Measurements from ENCODE around the gene PDE5A.
A peak's percentile ranks its signal among the peaks of the same experiment; 100 is the strongest.
"Not testable (repeated sequence)": the region's sequence is repeated elsewhere in the genome, so short reads cannot be mapped to it uniquely, and the experiment has no call there.

The PDE5A gene

DNA sequence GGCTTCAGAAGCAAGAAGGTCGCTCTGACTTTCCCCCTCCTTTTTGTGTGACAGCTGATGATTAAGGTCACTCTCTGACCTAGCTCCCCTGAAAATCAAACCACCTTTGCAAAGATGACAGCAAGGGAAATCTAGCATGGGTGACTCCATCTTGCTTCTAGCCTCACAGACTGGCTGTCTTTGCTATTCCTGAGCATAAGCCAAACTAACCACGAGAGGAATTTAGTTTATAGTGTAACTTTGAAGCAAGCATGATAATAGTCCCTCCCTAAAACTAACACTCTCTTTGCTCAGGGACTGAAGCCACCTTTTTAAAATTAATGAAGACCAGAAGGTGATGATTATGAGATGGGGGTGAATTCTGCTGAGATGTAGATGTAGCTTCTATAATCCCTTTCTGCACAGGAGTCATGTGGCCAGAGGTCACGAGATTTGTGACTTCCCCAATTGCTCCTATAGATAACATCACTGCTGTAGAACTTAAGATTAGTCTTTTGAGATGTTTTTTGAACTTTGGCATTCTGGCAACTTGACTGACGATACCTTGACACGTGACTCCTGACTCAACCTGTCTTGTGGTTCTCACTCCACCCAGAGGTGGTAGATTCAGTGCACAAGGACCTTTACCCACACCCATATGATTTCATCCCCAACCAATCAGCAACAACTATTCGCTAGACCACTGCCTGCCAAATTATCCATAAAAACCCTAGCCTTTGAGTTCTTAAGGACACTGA is 14.9 kb upstream of the PDE5A start:
- DNase-seq = no peak

DNA sequence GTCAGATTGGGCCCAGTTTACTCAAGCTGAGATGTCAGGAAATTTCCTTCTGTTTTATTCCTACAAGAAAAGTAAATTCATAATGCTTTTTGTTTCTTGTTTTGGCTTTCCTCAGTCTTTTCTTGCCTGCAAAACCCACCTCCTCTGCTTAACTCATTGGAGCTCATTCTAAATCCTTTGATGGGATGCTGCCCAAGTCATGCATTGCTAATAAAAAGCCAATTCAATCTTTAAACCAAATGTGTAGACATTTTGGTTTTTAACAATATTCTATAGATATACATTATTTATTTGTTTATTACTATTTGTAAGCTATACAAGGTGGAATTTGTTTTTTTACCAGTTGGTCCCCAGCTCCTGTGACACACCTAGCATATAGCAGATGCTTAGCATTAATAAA is 13.2 kb upstream of the PDE5A start:
- no peak for DNase-seq

DNA sequence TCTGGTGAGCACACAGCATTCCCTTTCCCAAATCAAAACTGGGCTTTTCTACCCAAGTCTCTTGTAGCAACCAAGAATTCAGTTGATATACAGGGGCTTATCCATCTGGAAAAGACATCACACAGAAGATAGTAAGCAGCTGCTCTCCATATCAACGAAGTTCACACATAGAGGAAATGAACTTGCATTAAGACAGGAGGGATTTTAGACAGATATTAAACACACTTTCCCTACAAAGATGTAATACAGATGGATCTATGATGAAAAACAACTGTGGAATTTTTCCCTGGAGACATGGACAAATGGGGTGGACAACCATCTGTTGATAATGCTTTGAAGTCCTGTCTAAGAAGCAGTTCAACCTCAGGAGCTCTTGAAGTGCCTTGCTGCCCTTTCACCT is 9.8 kb upstream of the PDE5A start:
- no peak for DNase-seq

DNA sequence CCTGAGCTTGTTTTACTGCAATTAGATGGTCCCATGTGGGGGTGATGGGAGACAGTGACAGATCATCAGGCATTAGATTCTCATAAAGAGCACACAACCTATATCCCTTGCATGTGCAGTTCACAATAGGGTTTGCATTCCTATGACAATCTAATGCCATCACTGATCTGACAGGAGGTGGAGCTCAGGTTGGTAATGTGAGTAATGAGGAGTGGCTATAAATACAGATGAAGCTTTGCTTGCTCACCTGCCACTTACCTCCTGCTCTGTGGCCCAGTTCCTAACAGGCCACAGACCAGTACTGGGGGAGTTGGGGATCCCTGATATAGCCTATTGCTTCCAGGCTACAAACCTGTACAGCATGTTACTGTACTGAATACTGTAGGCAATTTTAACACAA is 8.2 kb upstream of the PDE5A start:
- DNase-seq = not testable (repeated sequence)

DNA sequence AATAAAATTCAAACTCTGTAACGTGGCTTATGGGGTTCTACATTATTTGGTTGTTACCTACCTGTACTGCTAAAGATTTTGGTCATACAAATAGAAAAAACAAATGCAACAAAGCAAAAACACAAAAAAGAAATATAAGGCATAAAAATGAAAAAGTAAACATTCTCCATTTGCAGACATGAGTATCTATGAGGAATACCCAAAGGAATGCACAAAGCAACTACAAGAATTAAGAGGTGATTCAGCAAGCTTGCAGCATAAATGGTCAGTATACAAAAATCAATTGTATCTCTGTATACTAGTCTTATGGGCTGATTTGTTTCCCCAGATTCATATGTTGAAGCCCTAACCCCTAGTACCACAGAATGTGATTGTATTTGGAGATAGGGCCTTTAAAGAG is 3.6 kb upstream of the PDE5A start:
- DNase-seq = no peak

DNA sequence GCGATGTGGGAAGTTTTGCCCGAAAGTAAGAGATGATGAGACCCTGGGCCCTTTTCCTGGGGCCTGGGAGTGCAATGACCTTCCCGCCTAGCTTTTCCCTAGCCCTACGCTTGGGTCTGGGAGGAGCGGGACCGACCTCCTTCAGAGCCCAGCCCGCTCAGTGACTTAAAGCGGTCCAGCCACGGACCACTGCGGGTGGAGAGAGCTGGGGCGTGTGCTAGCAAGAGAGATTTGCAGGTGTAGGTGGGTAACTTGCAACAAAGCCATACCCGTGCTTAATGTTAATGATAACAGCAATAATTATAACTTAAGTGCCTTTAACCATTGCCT is 503 bp upstream of the PDE5A start:
- no peak for DNase-seq

DNA sequence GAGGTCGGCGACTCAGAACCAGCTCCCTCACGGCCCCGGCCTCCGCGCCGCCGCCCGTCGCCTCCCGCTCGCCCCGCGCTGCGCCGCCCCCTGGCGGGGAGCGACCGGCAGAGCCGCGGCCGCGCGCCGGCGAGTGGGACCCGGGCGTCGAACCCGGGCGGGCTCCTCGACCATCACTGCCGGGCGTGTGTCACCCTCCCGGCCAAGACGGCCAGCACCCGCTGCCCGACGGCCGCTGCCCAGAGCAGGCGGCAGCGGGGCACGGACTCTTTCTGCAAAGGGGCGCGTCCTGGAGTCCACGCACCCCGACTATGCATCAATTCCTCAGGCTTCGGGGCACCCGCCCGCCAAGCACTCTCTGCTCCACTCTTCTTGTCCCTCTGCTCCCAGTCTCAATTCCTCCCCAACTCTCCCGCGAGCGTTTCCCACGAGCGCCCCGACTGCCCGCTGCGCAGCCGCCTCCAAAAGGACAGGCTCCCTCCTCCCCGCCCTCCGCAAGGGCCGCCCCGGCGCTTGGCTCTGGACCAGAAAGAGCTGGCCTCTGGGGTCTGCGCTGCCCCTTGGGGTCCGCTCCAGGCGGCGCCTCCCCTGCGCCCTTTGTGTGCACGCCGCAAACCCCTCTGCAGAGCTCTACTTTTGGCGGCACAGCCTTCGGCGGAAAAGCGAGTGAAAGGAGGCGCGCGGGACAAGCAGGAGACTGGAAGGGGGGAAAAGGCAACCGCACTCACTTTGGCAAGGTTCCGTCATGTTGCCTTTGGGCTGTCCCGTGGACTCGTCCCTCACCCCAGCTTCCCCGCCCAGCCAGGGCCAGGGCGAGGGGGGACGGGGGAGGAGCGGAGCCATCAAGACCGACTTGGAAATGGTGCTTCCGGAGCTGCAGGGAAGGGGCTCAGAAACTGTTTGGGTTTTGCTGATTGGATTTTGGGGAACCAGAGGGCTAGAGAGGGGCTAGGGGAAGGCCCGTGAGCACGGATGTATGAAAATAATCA is 1.0 kb downstream of the PDE5A start:
- DNase-seq = peak; percentile 88

DNA sequence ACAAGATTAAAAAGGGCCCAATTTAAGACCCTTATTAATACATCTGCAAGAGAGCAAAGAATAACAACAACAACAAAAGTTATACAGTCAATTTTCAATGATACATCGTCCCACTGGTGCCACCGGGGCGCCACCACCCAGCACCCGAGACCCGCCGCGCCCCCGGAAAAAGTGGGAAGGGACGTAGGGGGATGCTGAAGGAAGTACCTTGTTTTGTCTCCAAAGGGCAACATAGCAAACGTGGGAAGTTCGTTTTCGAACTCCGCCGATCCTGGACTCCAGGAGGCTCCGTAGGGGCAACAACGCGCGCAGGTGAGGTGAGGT is 1.7 kb downstream of the PDE5A start:
- no peak for DNase-seq

DNA sequence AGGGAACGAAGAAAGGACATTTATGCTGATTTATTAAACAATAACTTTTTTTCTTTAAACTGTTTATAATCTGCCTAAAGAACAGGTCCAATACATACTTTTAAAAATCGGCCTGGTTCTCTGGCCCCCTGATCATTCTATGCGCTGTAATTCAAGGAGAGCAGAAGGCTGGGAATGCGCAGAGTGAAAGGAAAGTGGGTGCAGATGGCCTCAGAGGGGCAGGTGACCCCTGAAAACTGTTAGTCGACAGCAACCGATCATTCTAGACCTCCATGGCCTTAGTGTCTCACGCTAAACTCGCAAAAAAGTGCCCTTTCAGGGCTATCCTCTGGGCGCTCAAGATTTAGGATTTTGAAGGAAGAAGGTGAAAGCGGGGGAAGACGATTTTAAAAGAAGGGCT is 2.2 kb downstream of the PDE5A start:
- DNase-seq = no peak

DNA sequence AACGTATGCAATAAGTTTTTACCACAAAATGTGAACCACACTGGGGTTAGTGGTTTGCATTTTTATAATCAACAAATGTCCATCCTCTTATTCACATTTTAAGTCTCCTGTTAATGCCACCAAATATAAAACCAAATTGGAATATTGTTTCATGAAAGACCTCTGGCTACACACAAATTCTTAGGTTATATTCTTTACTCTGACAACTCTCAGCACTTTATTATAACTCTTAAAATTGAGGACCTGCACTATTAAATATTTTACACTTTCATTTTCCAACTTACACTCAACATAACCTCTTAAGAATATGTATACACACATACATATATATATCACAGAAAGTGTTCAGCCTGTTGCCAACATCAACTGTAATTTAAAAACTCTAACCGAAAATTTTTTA is 2.8 kb downstream of the PDE5A start:
- no peak for DNase-seq

DNA sequence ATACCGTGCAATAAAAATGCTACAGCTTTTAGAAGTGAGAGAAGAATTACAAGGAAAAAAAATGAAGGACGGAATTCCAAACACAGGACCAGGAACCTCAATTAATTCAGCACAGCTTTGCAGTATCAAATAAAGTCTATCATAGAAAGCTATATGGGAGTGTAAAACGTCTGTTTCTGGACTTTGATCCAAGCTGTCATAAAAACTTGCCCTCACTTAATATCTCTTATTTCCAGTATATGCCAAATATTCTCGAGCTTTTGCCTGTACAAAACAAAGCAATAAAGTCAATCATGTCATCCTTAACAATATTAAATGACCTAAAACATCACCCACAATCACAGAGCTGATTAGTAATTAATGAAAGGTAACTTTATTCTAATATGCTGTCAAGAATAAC is 4.2 kb downstream of the PDE5A start:
- no peak for DNase-seq

DNA sequence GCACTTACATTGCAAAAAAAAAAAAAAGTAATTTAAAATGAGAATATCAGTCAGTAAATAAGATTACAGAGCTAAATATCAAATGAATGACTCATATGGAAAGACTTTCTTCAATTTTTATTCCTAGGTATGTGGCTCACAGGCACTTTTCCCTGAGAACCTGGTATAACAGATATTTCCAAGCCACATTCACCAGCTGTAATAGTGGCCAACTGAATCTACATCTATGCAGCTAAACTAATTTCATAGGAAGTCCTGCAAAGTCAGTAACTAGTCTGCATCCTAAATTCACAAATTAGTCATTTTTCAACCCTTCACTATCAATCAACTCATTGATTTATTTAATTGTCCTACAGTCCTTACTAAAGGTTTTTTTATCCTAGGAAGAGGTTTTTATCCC is 5.6 kb downstream of the PDE5A start:
- no peak for DNase-seq

DNA sequence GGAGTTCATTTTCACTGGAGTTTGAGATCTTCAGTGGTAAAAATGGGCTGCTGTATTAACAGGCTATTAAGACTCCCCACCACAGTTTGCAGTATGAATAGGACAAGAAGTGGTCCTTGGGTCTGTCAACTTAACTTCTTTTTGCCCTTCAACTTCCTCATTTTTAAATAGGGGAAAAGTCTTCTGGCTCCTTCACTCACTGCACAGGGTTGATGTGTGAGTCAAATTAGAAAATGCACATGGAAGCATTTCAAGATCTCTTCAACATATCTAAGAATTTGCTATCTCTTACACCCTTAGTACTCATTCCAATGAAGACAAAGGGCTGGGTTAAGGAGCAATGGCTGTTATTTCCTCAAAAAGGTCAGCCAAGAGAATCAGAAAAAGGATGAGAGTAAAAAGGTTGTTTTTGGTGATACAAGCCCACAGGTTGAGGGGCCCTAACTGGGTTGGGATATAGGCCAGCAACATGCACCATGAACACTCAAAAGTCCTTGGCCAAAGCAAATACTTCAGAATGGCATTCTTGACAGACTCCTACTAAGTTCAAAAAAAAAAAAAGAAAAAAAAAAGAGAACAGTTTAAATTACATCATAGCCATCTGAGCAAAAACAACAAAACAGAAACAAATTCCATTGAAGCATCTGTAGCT is 13.4 kb downstream of the PDE5A start:
- DNase-seq = no peak

DNA sequence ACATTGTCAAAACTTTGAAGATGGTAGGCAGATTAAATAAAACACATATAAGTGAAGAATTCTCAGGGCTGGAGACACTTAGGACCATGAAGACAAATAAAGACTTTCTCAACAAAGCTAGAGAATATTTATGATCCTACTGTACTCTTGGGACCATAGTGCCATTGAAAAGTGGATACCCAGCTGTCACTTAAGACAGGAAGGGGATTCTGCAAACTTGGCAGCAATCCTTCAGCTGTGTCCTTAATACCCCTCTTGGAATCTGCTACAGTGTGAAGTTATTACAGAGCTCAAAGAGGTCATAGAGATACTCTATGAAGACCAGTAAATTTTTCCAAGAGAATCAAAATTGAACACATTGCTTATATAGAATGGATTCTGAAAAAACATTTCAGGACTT is 24.3 kb downstream of the PDE5A start:
- peak; percentile 24 for DNase-seq

DNA sequence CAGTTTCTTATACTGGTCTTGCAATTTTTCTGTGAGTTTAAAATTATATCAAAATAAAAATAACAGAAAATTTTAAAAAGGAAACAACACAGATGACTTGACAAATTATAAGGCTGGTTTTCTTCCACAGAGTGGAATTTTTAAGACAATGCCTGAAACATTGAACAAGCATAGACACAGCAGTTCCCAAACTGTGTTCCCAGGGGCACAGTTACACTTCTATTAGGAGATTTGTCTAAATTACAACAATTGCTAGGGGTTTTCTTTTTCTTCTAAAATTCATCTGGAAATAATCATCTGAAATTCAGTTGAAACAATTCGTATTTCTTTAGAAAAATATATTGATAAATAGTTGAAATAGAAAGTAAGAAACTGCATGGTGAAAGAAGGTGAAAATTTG is 26.2 kb downstream of the PDE5A start:
- no peak for DNase-seq

DNA sequence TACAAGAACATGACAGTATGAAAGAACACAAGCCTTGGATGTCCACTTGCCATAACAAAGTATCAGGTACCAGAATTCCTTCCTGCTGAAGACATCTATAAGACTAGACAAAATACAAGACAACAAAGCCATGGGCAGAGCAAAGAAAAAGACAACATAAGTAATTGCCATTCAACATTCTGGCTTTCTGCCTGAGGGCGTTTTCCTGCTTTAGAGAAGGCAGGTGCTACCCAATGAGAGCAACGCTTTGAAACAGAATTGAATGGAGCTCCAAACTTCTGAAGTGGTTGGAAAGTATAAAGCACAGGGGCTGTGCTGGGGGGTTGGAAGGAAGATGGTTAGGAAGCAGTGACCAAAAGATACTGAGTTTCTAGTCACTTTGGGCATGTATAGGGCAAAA is 30.1 kb downstream of the PDE5A start:
- no peak for DNase-seq

DNA sequence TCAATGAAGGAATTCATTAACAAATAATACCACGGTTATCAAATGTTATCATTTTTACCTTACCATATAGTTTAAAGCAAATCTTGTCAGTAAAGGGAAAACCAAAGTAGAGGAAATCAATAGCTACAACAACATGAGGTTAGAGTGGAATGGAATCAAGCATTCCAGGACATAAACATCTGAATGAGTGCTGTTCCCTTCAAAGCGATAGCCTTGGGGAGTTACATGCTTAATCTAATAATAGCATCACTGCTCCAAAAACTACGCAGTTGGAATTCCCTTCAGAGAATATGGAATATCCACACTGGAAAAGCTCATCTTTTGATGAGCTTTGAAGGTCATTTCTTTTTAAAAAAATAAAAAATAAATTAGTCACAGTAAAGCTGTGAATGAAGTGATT is 31.2 kb downstream of the PDE5A start:
- no peak for DNase-seq

DNA sequence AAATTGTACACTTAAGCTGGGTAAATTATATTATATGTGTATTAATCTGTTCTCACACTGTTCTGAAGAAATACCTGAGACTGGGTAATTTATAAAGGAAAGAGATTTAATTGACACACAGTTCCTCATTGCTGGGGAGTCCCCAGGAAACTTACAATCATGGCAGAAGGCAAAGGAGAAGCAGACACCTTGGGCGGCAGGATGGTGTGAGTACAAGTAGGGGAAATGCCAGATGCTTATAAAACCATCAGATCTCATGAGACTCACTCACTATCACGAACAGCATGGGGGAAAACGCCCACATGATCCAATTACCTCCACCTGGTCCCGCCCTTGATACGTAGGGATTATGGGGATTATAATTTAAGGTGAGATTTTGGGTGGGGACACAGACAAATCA is 34.9 kb downstream of the PDE5A start:
- no peak for DNase-seq

DNA sequence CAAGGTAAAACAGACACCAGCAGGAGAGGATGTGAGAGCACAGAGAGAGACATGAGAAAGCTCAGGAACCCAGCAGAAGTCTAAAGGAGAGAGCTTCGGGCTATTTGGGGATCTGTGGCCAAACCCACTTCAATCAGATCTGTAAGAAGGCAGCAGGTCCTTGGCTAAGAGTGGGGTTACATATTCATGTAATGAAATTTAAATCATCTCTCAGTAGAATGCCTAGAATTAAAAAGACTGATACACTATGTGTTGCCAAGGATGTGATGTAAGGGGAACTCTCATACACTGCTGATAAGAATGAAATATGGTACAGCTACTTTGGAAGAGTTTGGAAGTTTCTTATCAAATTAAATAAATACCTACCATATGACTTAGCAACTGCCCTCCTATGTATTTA is 35.8 kb downstream of the PDE5A start:
- no peak for DNase-seq

DNA sequence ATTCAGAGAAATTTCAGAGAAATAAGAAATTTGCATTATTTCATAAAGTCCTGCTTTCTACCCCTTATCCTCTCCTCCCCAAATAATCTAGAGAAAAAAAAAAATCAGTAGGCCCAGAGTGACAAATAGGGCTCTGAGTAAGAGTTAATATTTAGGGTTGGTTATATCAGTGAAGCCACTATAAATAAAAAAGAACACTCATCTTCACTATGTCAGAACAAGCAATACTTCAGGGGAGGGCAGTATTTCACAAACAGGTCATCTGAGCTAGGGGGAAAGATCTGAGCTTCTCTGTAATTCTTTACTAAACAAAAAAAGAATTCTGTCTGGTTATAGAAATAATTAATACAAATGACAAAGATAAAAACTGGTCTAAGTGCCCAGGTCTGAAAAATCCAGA is 39.4 kb downstream of the PDE5A start:
- no peak for DNase-seq

DNA sequence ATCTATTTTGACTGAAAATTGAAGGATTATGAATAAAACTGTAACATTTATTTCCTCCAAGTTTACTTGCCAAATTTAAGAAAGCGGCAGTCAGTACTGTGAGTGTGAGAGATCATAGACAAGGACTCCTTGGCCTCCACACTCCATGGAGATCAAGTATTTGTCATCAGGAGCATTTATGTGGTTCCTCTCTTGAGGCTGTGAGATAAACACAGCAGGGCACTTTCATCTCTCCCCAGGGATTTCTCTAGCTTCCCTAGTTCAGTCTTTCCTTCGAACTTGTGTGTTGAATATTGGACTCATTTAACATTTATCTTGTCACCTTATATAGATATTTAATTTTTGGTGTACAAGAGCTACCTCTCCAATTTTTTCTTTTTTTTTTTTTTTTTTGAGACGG is 40.8 kb downstream of the PDE5A start:
- DNase-seq = no peak

DNA sequence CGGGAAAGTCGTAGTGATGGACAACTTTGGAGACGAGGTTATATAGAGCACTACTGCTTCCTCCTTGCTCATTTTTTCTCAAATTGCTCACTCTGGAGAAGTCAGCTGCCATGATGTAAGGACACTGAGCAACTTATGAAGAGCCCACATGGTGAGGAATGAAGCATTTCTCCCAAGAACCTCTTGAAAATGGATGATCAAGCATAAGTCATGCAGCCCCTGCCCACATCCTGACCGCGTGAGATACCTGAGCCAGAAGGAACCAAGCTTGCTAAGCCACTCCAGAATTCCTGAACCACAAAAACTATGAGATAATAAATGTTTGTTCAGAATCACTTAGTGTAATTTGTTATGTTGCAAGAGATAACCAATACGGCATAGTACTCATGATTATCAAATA is 42.8 kb downstream of the PDE5A start:
- no peak for DNase-seq

DNA sequence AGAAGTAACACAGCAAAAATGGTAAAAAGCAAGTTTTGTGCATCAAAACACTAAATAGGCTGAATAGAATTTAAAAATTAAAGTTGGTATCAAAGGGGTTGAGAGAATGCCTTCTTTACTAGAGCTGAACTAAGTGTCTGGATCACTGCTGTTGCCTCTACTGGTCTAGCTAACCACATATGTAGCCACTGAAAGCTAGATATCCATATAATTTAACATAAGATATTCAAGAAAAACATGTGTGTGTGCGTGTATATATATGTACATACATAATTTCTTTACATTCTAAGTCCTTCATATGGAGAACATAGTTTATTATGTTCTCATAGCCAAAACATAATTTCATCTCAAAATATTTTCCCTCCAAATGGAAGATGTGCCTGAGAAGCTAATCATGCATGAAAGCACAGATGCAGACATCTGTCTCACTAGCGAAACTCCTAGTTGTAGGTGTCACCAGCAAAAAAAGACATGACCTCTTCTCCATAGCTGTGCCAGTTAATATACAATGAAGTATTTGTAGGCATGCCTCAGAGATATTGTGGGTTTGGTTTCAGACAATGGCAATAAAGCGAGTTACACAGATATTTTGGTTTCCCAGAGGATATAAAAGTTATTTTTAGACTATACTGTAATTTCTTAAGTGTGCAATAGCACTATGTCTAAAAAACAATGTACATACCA is 47.3 kb downstream of the PDE5A start:
- DNase-seq = no peak

DNA sequence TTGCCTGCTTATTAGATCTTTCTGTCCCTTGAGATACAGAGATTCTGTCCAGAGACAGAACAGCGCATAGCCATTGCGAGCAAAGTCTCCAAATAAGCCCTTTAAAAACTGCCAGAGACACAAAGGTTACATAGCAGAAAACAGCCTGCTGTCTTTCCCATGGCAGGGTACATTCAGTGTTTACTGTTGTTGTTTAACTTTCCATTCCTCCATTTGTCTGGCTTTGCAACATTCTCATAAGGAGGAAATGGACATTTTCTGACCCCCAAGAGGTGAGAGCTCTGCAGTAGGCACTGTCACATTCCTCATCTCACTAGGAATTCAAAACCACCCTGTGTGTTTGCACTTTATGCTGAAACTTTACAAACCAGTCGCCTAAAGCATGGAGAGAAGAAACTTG is 48.3 kb downstream of the PDE5A start:
- DNase-seq = no peak

Measured in femur (tissue), 1 donor.